ENCODE data around the gene TMC4. TPM values are rescaled to one million over a fixed set of nuclear protein-coding genes. Genes with fewer than 3 reads are reported as not detected.
A peak's percentile ranks its signal among the peaks of the same experiment; 100 is the strongest.
"Not testable (repeated sequence)": the region's sequence is repeated elsewhere in the genome, so short reads cannot be mapped to it uniquely, and the experiment has no call there.

The TMC4 gene
- polyA plus RNA-seq, 1 donor = 110 TPM

- H3K9me3 ChIP-seq (ENCODE audit: control insufficient read depth, low read depth, low read length); H3K27me3 ChIP-seq (ENCODE audit: control insufficient read depth, insufficient read depth, low read length); DNase-seq; H3K36me3 ChIP-seq (ENCODE audit: control insufficient read depth, insufficient read depth, low read length); H3K4me3 ChIP-seq (ENCODE audit: low read length); H3K27ac ChIP-seq (ENCODE audit: low read length): not testable (repeated sequence)
- WGBS (ENCODE audit: insufficient coverage, low lambda C conversion rate) = no CpG with 5 or more reads among the region's 5 CpGs
- H3K4me1 ChIP-seq (ENCODE audit: control insufficient read depth, insufficient read depth, low read length) = peaks cover 19% of the 10 kb centered on the region
Observed at GRCh38 chr19:54214217-54214616, 41.3 kb upstream of the TMC4 start.

- 50% methylated on average over 1 of the region's 12 CpGs for WGBS (ENCODE audit: insufficient coverage, low lambda C conversion rate)
- no peaks in the 10 kb centered on the region for H3K27me3 ChIP-seq (ENCODE audit: control insufficient read depth, insufficient read depth, low read length)
- peaks cover 39% of the 10 kb centered on the region for H3K4me1 ChIP-seq (ENCODE audit: control insufficient read depth, insufficient read depth, low read length)
- H3K4me3 ChIP-seq (ENCODE audit: low read length) = no peak overlapping the region
- peak overlapping the region; percentile 96 for H3K27ac ChIP-seq (ENCODE audit: low read length)
- DNase-seq = no peak
- H3K9me3 ChIP-seq (ENCODE audit: control insufficient read depth, low read depth, low read length) = no peaks in the 10 kb centered on the region
- H3K36me3 ChIP-seq (ENCODE audit: control insufficient read depth, insufficient read depth, low read length) = peaks cover 26% of the 10 kb centered on the region
Observed at GRCh38 chr19:54211235-54211634, 38.3 kb upstream of the TMC4 start.

GRCh38 chr19:54209811-54210494 lies 37.0 kb upstream of the TMC4 start:
- no CpG with 5 or more reads among the region's 10 CpGs for WGBS (ENCODE audit: insufficient coverage, low lambda C conversion rate)
- peaks cover 41% of the 10 kb centered on the region for H3K4me1 ChIP-seq (ENCODE audit: control insufficient read depth, insufficient read depth, low read length)
- peak overlapping the region; percentile 96 for H3K27ac ChIP-seq (ENCODE audit: low read length)
- H3K27me3 ChIP-seq (ENCODE audit: control insufficient read depth, insufficient read depth, low read length) = no peaks in the 10 kb centered on the region
- no peaks in the 10 kb centered on the region for H3K9me3 ChIP-seq (ENCODE audit: control insufficient read depth, low read depth, low read length)
- no peak overlapping the region for H3K4me3 ChIP-seq (ENCODE audit: low read length)
- DNase-seq = peak; percentile 97 to 98
- H3K36me3 ChIP-seq (ENCODE audit: control insufficient read depth, insufficient read depth, low read length) = peaks cover 39% of the 10 kb centered on the region

- Histone ChIP-seq H3K4me3 (ENCODE audit: low read length) (no peak overlapping the region), H3K9me3 (ENCODE audit: control insufficient read depth, low read depth, low read length) (no peaks in the 10 kb centered on the region), H3K27ac (ENCODE audit: low read length) (peak overlapping the region; percentile 96), H3K36me3 (ENCODE audit: control insufficient read depth, insufficient read depth, low read length) (peaks cover 45% of the 10 kb centered on the region), H3K4me1 (ENCODE audit: control insufficient read depth, insufficient read depth, low read length) (peaks cover 46% of the 10 kb centered on the region), H3K27me3 (ENCODE audit: control insufficient read depth, insufficient read depth, low read length) (no peaks in the 10 kb centered on the region)
- WGBS (ENCODE audit: insufficient coverage, low lambda C conversion rate) = no CpG with 5 or more reads among the region's 24 CpGs
- no peak for DNase-seq
Observed at GRCh38 chr19:54209058-54209810, 36.3 kb upstream of the TMC4 start.

- H3K27me3 ChIP-seq (ENCODE audit: control insufficient read depth, insufficient read depth, low read length) = no peaks in the 10 kb centered on the region
- DNase-seq = no peak
- H3K36me3 ChIP-seq (ENCODE audit: control insufficient read depth, insufficient read depth, low read length) = peaks cover 49% of the 10 kb centered on the region
- H3K9me3 ChIP-seq (ENCODE audit: control insufficient read depth, low read depth, low read length) = no peaks in the 10 kb centered on the region
- WGBS (ENCODE audit: insufficient coverage, low lambda C conversion rate) = 50% methylated on average over 1 of the region's 8 CpGs
- peak overlapping the region; percentile 96 for H3K27ac ChIP-seq (ENCODE audit: low read length)
- H3K4me3 ChIP-seq (ENCODE audit: low read length) = no peak overlapping the region
- peaks cover 49% of the 10 kb centered on the region for H3K4me1 ChIP-seq (ENCODE audit: control insufficient read depth, insufficient read depth, low read length)
Observed at GRCh38 chr19:54208784-54209057, 35.8 kb upstream of the TMC4 start.

GRCh38 chr19:54207983-54208783 lies 35.2 kb upstream of the TMC4 start:
- Histone ChIP-seq H3K27ac (ENCODE audit: low read length) (peak overlapping the region; percentile 96), H3K4me1 (ENCODE audit: control insufficient read depth, insufficient read depth, low read length) (peaks cover 54% of the 10 kb centered on the region), H3K4me3 (ENCODE audit: low read length) (no peak overlapping the region), H3K36me3 (ENCODE audit: control insufficient read depth, insufficient read depth, low read length) (peaks cover 54% of the 10 kb centered on the region), H3K27me3 (ENCODE audit: control insufficient read depth, insufficient read depth, low read length) (no peaks in the 10 kb centered on the region), H3K9me3 (ENCODE audit: control insufficient read depth, low read depth, low read length) (no peaks in the 10 kb centered on the region)
- peak; percentile 78 to 87 for DNase-seq
- 80% methylated on average over 1 of the region's 18 CpGs for WGBS (ENCODE audit: insufficient coverage, low lambda C conversion rate)

GRCh38 chr19:54207676-54207982 lies 34.7 kb upstream of the TMC4 start:
- peak overlapping the region; percentile 96 for H3K27ac ChIP-seq (ENCODE audit: low read length)
- no CpG with 5 or more reads among the region's 5 CpGs for WGBS (ENCODE audit: insufficient coverage, low lambda C conversion rate)
- no peak for DNase-seq
- H3K36me3 ChIP-seq (ENCODE audit: control insufficient read depth, insufficient read depth, low read length) = peaks cover 60% of the 10 kb centered on the region
- no peaks in the 10 kb centered on the region for H3K9me3 ChIP-seq (ENCODE audit: control insufficient read depth, low read depth, low read length)
- peaks cover 59% of the 10 kb centered on the region for H3K4me1 ChIP-seq (ENCODE audit: control insufficient read depth, insufficient read depth, low read length)
- H3K4me3 ChIP-seq (ENCODE audit: low read length) = no peak overlapping the region
- H3K27me3 ChIP-seq (ENCODE audit: control insufficient read depth, insufficient read depth, low read length) = no peaks in the 10 kb centered on the region

GRCh38 chr19:54207193-54207592 lies 34.2 kb upstream of the TMC4 start:
- WGBS (ENCODE audit: insufficient coverage, low lambda C conversion rate) = no CpG with 5 or more reads among the region's 23 CpGs
- Histone ChIP-seq H3K4me1 (ENCODE audit: control insufficient read depth, insufficient read depth, low read length) (peaks cover 63% of the 10 kb centered on the region), H3K36me3 (ENCODE audit: control insufficient read depth, insufficient read depth, low read length) (peaks cover 64% of the 10 kb centered on the region)
- DNase-seq; H3K9me3 ChIP-seq (ENCODE audit: control insufficient read depth, low read depth, low read length); H3K27ac ChIP-seq (ENCODE audit: low read length); H3K4me3 ChIP-seq (ENCODE audit: low read length); H3K27me3 ChIP-seq (ENCODE audit: control insufficient read depth, insufficient read depth, low read length): not testable (repeated sequence)

GRCh38 chr19:54206831-54207177 lies 33.8 kb upstream of the TMC4 start:
- no CpG with 5 or more reads among the region's 13 CpGs for WGBS (ENCODE audit: insufficient coverage, low lambda C conversion rate)
- no peak overlapping the region for H3K4me3 ChIP-seq (ENCODE audit: low read length)
- H3K4me1 ChIP-seq (ENCODE audit: control insufficient read depth, insufficient read depth, low read length) = peaks cover 67% of the 10 kb centered on the region
- H3K27me3 ChIP-seq (ENCODE audit: control insufficient read depth, insufficient read depth, low read length) = no peaks in the 10 kb centered on the region
- DNase-seq = no peak
- H3K27ac ChIP-seq (ENCODE audit: low read length) = no peak overlapping the region
- H3K9me3 ChIP-seq (ENCODE audit: control insufficient read depth, low read depth, low read length) = no peaks in the 10 kb centered on the region
- peaks cover 68% of the 10 kb centered on the region for H3K36me3 ChIP-seq (ENCODE audit: control insufficient read depth, insufficient read depth, low read length)

- peaks cover 66% of the 10 kb centered on the region for H3K4me1 ChIP-seq (ENCODE audit: control insufficient read depth, insufficient read depth, low read length)
- H3K4me3 ChIP-seq (ENCODE audit: low read length) = no peak overlapping the region
- no peak for DNase-seq
- peaks cover 73% of the 10 kb centered on the region for H3K36me3 ChIP-seq (ENCODE audit: control insufficient read depth, insufficient read depth, low read length)
- H3K27ac ChIP-seq (ENCODE audit: low read length) = no peak overlapping the region
- H3K9me3 ChIP-seq (ENCODE audit: control insufficient read depth, low read depth, low read length) = no peaks in the 10 kb centered on the region
- no peaks in the 10 kb centered on the region for H3K27me3 ChIP-seq (ENCODE audit: control insufficient read depth, insufficient read depth, low read length)
- 93% methylated on average over 3 of the region's 27 CpGs for WGBS (ENCODE audit: insufficient coverage, low lambda C conversion rate)
Observed at GRCh38 chr19:54206030-54206830, 33.3 kb upstream of the TMC4 start.

Data from large intestine (tissue), 3 donors.